Kidney (tissue), 14 donors: Measurements from ENCODE around the gene CDS2. TPM values are rescaled to one million over a fixed set of nuclear protein-coding genes. Genes with fewer than 3 reads are reported as not detected.

Experiments used
- DNase-seq, 5 donors: peaks; one replicate each; pipeline ENCODE4 v3.0.0-alpha.2; 2013 to 2020
- FAIRE-seq: peaks from 2 replicates; lab custom pipeline; 2012; peaks lifted over from hg19 to GRCh38; lab: Jason Lieb, UNC
- H3K27ac ChIP-seq, 2 donors: one replicate each; pipeline ENCODE4 v1.7.0; 2013; ENCODE audit warnings: low read depth in 2 of 2, low read length in 2 of 2, inconsistent platforms in 1 of 2
- H3K27me3 ChIP-seq: one replicate; pipeline ENCODE4 v1.7.1; 2013; ENCODE audit warnings: low read length, inconsistent platforms; ENCODE audit not compliant: control insufficient read depth, insufficient read depth
- H3K36me3 ChIP-seq, 3 donors: one replicate each; pipeline versions ENCODE4 v1.7.0 to v1.7.1; 2013; ENCODE audit warnings: low read length in 3 of 3, control low read depth in 1 of 3, inconsistent platforms in 1 of 3; ENCODE audit not compliant: insufficient read depth in 3 of 3, control insufficient read depth in 2 of 3
- H3K4me1 ChIP-seq, 3 donors: one replicate each; pipeline versions ENCODE4 v1.7.0 to v1.7.1; 2013; ENCODE audit warnings: low read length in 3 of 3, inconsistent platforms in 1 of 3, low read depth in 1 of 3; ENCODE audit not compliant: control insufficient read depth in 2 of 3, insufficient read depth in 2 of 3
- H3K4me3 ChIP-seq, 3 donors: one replicate each; pipeline versions ENCODE4 v1.7.0 to v1.8.1; 2013; ENCODE audit warnings: low read length in 3 of 3, control low read depth in 1 of 3, inconsistent platforms in 1 of 3
- H3K9ac ChIP-seq, 3 donors: one replicate each; pipeline versions ENCODE4 v1.7.0 to v1.7.1; 2013; ENCODE audit warnings: low read length in 3 of 3, control low read depth in 1 of 3, inconsistent platforms in 1 of 3
- H3K9me3 ChIP-seq, 3 donors: one replicate each; pipeline versions ENCODE4 v1.7.0 to v1.7.1; 2013; ENCODE audit warnings: low read length in 3 of 3, control low read depth in 1 of 3, inconsistent platforms in 1 of 3; ENCODE audit not compliant: control insufficient read depth in 2 of 3, insufficient read depth in 1 of 3
- intact Hi-C: fragments of 100-400 bp; cut with DNase I; formaldehyde crosslinking; loops from one replicate; pipeline ENCODE4 v1.11.1; 2022
- polyA plus RNA-seq: library from polyadenylated mRNA; stranded (reverse); fragments of 350-450 nt; fragmentation: Illumina TruSeq; extraction: RNeasy Lipid Tissue Mini Kit (QIAGEN cat#74804); gene quantifications from one replicate; pipeline ENCODE4 v1.2.3, GENCODE V29; 2014; ENCODE audit warnings: low read depth, low replicate concordance; ENCODE audit not compliant: insufficient read depth
- total RNA-seq: library from RNA; stranded (reverse); fragmentation: NEBNext Ultra II Directional; extraction: Animal tissue kit (Norgen Biotek cat#: 25700); gene quantifications from one replicate; pipeline ENCODE4 v1.2.1, GENCODE V29; 2021
- TF ChIP-seq, protein P1 (sequence below): IDR thresholded peaks from 3 replicates; pipeline ENCODE4 v1.5.1; 2012; ENCODE audit warnings: mild to moderate bottlenecking, moderate library complexity, borderline replicate concordance; ENCODE audit not compliant: insufficient read depth; ENCODE audit errors: extremely low read depth
- donor health status: control.
- donor health status: control.
- donor health status: control.
- donor health status: control.
- donor health status: control.
- donor health status: DM: yes; HTN: yes; CAD: no.
- donor health status: Normal renal cell carcinoma (clear cell type).

CDS2 gene
- total and polyA plus RNA-seq, 2 donors from 2014 or later = 19.9 to 67.9 TPM

DNA sequence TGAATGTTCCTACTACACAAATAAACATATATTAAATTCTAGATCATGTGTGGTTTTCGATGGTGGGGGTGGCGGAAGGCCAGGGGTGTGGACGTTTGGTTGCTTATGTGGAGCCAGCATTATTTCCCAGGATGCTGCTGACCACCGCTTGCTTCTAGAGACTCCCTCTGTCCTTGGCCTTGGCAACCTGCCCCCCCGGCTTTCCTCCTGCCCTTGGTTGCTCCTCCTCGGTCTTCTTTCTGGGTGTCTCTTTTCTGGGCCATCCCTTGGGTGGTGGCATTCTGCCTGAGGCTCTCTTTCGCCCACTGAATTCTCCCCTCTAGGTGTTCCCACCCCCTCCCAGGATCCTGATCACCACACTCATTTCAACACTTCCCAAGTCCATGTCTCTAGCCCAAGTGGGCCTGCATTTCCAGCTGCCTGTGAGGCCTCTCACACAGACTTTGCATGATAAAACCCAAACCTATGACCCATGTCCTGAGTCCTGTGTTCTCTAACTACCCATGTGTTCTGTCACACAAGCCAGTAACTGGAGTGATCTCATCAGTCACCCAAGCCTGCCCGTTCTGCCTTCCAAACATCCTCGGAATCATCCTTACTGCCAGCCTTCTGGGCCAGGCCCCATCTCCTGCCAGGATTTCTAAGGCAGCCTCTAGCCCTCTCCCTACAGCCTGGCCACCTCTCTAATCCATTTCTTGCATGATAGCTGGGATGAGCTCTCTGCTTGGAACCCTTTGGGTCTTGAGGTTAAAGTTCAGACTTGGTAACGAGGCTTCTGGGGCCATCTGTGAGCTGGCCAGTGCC, 71.2 kb downstream of the CDS2 start:
- DNase-seq = no peak
- no peak overlapping the region for H3K9ac ChIP-seq
- no peak for FAIRE-seq
- peaks cover 0 to 13% (median 5%) of the 10 kb centered on the region in 3 donors for H3K36me3 ChIP-seq
- H3K9me3 ChIP-seq = no peaks in the 10 kb centered on the region
- H3K27ac ChIP-seq = no peak overlapping the region
- H3K4me3 ChIP-seq = no peak overlapping the region
- TF ChIP-seq, protein P1, sequence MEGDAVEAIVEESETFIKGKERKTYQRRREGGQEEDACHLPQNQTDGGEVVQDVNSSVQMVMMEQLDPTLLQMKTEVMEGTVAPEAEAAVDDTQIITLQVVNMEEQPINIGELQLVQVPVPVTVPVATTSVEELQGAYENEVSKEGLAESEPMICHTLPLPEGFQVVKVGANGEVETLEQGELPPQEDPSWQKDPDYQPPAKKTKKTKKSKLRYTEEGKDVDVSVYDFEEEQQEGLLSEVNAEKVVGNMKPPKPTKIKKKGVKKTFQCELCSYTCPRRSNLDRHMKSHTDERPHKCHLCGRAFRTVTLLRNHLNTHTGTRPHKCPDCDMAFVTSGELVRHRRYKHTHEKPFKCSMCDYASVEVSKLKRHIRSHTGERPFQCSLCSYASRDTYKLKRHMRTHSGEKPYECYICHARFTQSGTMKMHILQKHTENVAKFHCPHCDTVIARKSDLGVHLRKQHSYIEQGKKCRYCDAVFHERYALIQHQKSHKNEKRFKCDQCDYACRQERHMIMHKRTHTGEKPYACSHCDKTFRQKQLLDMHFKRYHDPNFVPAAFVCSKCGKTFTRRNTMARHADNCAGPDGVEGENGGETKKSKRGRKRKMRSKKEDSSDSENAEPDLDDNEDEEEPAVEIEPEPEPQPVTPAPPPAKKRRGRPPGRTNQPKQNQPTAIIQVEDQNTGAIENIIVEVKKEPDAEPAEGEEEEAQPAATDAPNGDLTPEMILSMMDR = no peak
- H3K27me3 ChIP-seq = no peaks in the 10 kb centered on the region
- H3K4me1 ChIP-seq = no peaks in the 10 kb centered on the region
- intact Hi-C loops = no loop called here

DNA sequence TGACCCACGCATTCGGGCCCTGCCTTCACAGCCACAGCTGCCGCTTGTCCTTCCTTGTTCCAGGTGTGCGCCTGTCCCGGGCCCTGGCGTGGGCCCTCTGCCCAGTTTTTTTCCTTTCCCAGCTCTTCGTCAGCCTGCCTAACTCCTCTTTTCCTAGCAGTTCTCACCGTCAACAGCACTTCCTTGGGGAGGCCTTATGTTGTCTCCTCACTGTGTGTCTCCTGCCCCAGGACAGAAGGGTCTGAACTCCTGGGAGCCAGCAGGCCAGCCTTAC, 71.8 kb downstream of the CDS2 start:
- no peak overlapping the region for H3K9ac ChIP-seq
- TF ChIP-seq, protein P1 = no peak
- no peak overlapping the region for H3K4me3 ChIP-seq
- intact Hi-C loops = no loop called here
- DNase-seq (no peak), FAIRE-seq (no peak)
- no peaks in the 10 kb centered on the region for H3K4me1 ChIP-seq
- peaks cover 0 to 13% (median 5%) of the 10 kb centered on the region in 3 donors for H3K36me3 ChIP-seq
- H3K27ac ChIP-seq = no peak overlapping the region
- H3K9me3 ChIP-seq = no peaks in the 10 kb centered on the region
- no peaks in the 10 kb centered on the region for H3K27me3 ChIP-seq

DNA sequence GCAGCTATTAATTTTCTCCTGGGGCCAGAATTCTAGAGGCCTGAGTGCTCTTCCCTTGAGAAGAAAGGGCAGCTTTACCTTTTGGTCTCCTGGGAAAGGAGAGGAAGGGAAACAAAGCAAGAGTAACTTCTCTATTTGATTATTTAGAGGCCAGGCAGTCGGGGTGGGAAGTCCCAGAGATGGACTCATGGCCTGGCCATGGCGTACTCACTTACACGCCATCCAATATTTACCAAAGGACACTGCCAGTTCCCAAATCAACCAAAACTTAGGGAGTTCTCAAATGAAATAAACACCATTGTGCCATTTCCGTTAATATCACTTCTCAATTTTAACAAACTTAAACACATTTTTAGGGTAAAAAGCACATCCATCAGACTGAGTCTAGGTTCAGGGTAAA, 76.6 kb downstream of the CDS2 start:
- TF ChIP-seq, protein P1 = no peak
- H3K36me3 ChIP-seq = peaks cover 0 to 3% (median 0%) of the 10 kb centered on the region in 3 donors
- H3K9ac ChIP-seq = no peak overlapping the region
- no peaks in the 10 kb centered on the region for H3K27me3 ChIP-seq
- H3K9me3 ChIP-seq = no peaks in the 10 kb centered on the region
- H3K4me3 ChIP-seq = no peak overlapping the region
- FAIRE-seq (no peak), DNase-seq (no peak)
- intact Hi-C loops = no loop called here
- H3K4me1 ChIP-seq = no peaks in the 10 kb centered on the region
- H3K27ac ChIP-seq = no peak overlapping the region
